NCI-H2196 treated with DMSO at 0.1 percent for 48 hours (cell line): ENCODE measurements around the gene KIF1A.
A peak's percentile ranks its signal among the peaks of the same experiment; 100 is the strongest.
"Not testable (repeated sequence)": the region's sequence is repeated elsewhere in the genome, so short reads cannot be mapped to it uniquely, and the experiment has no call there.

Source experiments
- DNase-seq: peaks from one replicate; lab custom pipeline; 2025; ENCODE audit not compliant: unreplicated experiment; lab: John Stamatoyannopoulos, UW

KIF1A gene

GRCh38 chr2:240687741-240688552 lies 132.1 kb downstream of the KIF1A start:
- DNase-seq, result no peak

- no peak for DNase-seq
Observed at GRCh38 chr2:240687045-240687740, 132.8 kb downstream of the KIF1A start.

GRCh38 chr2:240686460-240686859 lies 133.6 kb downstream of the KIF1A start:
- no peak for DNase-seq

- DNase-seq, result peak; percentile 15
Observed at GRCh38 chr2:240685771-240686371, 134.1 kb downstream of the KIF1A start.

- not testable (repeated sequence) for DNase-seq
Observed at GRCh38 chr2:240683980-240684728, 135.9 kb downstream of the KIF1A start.

- not testable (repeated sequence) for DNase-seq
Observed at GRCh38 chr2:240683329-240683979, 136.6 kb downstream of the KIF1A start.

- DNase-seq, result not testable (repeated sequence)
Observed at GRCh38 chr2:240682431-240683224, 137.4 kb downstream of the KIF1A start, which contains the start of gene AQP12B. AQP12B (minus strand) TSS chr2:240682885; CDS start chr2:240682837, 48 bp downstream.

- DNase-seq, result not testable (repeated sequence)
Observed at GRCh38 chr2:240680185-240680584, 139.8 kb downstream of the KIF1A start.

GRCh38 chr2:240678909-240679308 lies 141.1 kb downstream of the KIF1A start:
- not testable (repeated sequence) for DNase-seq

GRCh38 chr2:240678043-240678442 lies 142.0 kb downstream of the KIF1A start:
- DNase-seq, result not testable (repeated sequence)

- DNase-seq, result not testable (repeated sequence)
Observed at GRCh38 chr2:240675345-240675744, 144.7 kb downstream of the KIF1A start.

GRCh38 chr2:240674461-240675184 lies 145.4 kb downstream of the KIF1A start:
- not testable (repeated sequence) for DNase-seq

GRCh38 chr2:240672701-240673190 lies 147.3 kb downstream of the KIF1A start:
- no peak for DNase-seq

- no peak for DNase-seq
Observed at GRCh38 chr2:240672076-240672700, 147.8 kb downstream of the KIF1A start.

GRCh38 chr2:240670950-240671349 lies 149.1 kb downstream of the KIF1A start:
- no peak for DNase-seq

- no peak for DNase-seq
Observed at GRCh38 chr2:240670402-240670801, 149.6 kb downstream of the KIF1A start.

GRCh38 chr2:240664622-240665021 lies 155.4 kb downstream of the KIF1A start:
- DNase-seq, result no peak
